Hypothalamus (tissue), 51 donors: Measurements from ENCODE around the gene AKTIP.
"Not testable (repeated sequence)": the region's sequence is repeated elsewhere in the genome, so short reads cannot be mapped to it uniquely, and the experiment has no call there.

ENCODE experiments used
- DNase-seq, 51 donors: peaks; one replicate each; lab custom pipeline; 2025; lab: John Stamatoyannopoulos, UW

Gene AKTIP

GRCh38 chr16:53502331-53503269 is at the start of gene AKTIP:
Gene AKTIP, minus strand, starts transcription at chr16:53503209. Its CDS starts 2,950 bp downstream, at chr16:53500259.
- DNase-seq: peak in 31 of 51 donors; percentile 22 to 96 (median 75)

GRCh38 chr16:53549970-53550690 is 47.1 kb upstream of the AKTIP start:
- peak in 34 of 51 donors; percentile 4 to 75 (median 32) for DNase-seq

DNA sequence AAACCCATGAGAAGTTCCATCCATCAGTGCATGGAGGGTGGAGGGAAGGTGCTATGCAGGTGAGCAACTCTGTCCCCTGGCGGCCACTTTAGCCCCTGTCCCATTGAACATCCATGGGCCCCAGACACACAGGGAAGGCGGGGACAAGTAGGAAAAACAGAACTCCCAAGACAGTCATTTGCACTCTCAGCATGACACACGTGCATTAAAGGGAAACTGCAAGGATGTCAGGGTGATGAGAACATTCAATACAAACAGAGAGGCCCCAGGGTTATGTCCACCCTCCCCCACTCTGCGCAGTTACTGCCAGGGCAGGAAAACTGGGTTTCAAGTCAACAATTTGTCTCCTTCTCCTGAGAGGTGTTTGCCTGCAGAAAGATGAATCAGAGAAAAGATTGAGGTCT is 44.0 kb upstream of the AKTIP start:
- no peak for DNase-seq

DNA sequence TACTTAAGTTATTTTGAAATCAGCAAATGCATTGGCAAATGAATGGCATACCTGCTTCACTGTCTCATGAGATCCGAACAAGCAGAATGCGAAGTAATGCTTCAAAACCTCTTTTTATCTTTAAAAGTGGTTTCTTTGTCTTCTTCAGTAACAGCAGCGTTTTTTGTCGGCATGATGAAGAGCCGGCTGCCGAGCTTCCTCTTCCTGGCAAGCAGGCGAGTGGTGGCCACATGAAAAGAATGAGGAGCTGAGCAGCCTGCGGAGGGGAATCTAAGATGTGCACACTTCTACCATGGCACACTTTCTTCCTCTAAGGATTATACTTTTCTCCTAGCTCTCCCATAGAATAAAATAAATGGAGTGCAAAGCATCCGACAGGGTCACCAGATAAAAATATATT is 42.4 kb upstream of the AKTIP start:
- DNase-seq: no peak

DNA sequence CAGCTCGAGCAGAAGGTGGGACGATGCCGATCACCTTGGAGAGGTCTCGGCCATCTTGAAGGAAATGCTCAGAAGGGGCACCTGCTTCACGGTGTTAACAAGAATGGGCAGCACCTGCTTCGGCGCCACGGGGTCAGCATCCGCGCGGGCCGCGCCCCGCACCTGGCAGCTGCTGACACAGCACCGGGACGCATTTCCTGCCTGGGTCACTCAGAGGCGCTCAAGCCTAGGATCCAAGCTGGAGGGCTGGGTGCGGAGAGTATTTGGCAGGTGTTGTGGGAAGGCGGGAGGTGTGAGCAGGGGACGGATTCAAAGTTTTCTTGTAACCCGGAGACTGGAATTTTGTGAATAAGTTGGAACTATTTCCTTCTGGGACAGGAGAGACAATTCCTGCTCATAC is 39.3 kb upstream of the AKTIP start:
- no peak for DNase-seq

- no peak for DNase-seq
Observed at GRCh38 chr16:53541326-53541725, 38.3 kb upstream of the AKTIP start.

DNA sequence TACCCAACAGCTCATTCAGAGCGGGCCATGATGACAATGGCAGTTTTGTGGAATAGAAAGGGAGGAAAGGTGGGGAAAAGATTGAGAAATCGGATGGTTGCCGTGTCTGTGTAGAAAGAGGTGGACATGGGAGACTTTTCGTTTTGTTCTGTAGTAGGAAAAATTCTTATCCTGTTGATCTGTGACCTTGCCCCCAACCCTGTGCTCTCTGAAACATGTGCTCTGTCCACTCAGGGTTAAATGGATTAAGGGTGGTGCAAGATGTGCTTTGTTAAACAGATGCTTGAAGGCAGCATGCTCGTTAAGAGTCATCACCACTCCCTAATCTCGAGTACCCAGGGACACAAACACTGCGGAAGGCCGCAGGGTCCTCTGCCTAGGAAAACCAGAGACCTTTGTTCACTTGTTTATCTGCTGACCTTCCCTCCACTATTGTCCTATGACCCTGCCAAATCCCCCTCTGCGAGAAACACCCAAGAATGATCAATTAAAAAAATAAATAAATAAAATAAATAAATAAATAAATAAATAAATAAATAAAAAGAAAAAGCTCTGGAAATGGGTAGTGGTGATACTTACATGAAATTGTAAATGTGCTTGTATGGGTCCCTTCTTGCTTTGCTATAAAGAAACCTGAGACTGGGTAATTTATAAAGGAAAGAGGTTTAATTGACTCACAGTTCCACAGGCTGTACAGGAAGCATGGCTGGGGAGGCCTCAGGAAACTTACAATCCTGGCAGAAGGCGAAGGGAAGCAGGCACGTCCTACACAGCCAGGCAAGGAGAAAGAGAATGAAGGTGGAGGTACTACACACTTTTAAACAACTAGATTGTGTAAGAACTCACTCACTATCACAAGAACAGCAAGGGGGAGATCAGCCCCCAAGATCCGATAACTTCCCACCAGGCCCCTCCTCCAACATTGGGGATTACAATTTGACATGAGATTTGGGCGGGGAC is 37.0 kb upstream of the AKTIP start:
- not testable (repeated sequence) for DNase-seq

DNA sequence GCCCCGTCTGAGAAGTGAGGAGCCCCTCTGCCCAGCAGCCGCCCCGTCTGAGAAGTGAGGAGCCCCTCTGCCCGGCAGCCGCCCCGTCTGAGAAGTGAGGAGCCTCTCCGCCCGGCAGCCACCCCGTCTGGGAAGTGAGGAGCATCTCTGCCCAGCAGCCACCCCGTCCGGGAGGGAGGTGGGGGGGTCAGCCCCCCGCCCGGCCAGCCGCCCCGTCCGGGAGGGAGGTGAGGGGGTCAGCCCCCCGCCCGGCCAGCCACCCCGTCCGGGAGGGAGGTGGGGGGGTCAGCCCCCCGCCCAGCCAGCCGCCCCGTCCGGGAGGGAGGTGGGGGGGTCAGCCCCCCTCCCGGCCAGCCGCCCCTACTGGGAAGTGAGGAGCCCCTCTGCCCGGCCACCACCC is 36.3 kb upstream of the AKTIP start:
- not testable (repeated sequence) for DNase-seq

GRCh38 chr16:53537626-53538025 is 34.6 kb upstream of the AKTIP start:
- DNase-seq: no peak

GRCh38 chr16:53534206-53534605 is 31.2 kb upstream of the AKTIP start:
- DNase-seq: no peak

DNA sequence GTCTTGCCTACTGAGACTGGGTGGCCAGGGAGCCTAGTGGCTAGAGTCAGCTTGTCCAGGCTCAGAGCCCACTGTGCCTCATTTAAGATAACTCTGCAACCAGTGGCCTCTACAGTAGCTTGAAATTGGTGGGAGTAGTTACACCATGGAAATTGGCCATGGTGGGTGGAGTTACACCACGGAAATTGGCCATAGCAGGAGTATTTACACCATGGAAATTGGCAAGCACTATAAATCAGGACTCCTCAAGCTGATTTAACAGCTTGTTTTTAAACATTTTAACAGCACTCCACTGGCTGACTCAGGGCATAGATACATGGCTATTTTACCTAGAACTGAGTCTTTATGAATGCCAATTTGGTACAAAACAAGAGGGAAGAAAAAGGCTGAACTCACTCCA is 27.7 kb upstream of the AKTIP start:
- DNase-seq: no peak

- no peak for DNase-seq
Observed at GRCh38 chr16:53530046-53530445, 27.0 kb upstream of the AKTIP start.

- DNase-seq: no peak
Observed at GRCh38 chr16:53529513-53529912, 26.5 kb upstream of the AKTIP start.

GRCh38 chr16:53528797-53529196 is 25.8 kb upstream of the AKTIP start:
- DNase-seq: no peak

DNA sequence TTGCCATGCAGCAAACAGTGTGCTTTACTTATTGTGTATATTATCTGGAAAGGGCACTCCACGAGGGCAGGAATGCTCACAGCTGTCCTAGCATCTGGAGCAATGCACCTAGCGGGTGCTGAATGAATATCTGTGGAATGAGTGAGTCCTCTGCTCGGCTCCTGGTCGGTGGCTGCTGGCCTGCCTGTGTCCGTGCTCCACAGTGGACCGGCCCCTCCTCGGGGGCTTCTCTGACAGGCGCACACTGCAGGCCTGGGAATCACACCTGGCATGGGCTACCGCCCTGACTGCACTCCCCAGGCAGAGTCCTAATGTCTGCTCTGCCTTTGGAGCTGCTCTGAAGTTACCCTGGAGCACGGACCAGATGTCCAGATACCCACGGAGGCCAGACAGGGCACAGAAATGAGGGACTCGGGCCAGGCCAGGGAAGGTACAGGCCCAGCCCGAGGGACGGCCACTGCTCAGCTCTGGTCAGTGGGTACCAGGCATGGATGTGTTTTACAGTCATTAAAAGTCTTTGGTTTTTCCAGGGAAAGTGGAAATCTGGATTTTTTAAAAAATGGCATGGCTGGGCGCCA is 21.1 kb upstream of the AKTIP start:
- DNase-seq: no peak

DNA sequence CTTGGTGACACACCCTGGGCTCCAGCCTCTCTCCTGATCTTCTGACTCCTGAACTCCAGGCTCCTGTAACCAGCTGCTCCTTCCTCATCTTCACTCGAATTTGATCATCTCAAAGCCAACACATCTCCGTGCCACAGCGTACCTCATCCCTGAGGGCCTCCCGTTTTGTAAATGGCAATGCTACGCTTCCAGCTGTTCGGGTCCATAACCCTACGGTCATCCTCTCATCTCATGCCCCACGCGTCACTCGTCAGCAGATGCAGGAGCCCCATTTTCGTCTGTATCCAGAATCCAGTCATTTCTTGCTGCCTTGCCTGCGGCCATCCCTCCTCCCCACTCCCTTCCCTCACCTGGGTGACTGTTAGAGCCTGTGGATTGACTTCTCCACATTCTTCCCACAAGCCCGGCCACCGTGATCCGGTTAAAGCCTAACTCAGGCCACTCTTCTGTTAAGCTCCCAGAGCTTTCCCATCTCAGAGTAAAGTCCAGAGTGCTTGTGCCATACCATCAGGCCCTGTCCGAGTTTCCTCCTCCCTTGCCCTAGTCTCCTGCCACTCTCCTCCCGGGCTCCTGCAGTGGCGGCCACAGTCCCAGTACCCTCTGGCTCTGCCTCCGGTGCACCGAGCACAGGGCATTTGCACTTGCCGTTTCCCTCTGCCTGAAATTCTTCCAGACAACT is 20.3 kb upstream of the AKTIP start:
- DNase-seq: no peak

DNA sequence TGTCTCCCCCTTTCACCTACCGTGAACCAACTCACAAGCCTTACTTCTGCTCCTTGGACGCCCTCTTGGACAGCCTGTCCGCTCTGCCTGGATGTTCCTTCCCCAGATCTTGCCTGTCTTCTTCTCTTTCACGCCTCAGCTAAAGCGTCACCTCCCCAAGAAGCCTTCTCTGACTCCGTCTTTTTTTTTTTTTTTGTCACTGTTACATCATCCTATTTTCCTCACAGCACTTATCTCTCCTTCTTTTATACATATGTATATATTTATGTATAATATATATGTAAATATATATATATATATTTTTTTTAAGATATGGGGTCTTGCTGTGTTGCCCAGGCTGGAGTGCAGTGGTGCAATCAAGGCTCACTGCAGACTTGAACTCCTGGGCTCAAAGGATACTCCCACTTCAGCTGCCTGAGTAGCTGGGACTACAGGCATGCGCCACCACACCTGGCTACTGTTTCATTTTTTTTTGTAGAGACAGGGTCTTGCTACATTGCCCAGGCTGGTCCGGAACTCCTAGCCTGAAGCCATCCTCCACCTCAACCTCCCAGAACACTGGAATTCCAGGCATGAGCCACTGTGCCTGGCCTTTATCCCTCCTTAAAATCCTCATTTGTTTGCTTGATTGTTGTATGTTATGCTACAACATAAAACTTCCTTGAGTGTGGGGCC is 16.5 kb upstream of the AKTIP start:
- DNase-seq: no peak

- peak in 2 of 51 donors; percentile 1 to 3 for DNase-seq
Observed at GRCh38 chr16:53518550-53519416, 15.8 kb upstream of the AKTIP start.
